ENCODE measurements around the gene TMEM119. TPM values are rescaled to one million over a fixed set of nuclear protein-coding genes. Genes with fewer than 3 reads are reported as not detected.

Gene TMEM119
- total and polyA plus RNA-seq, 2 of the 13 experiments (the other 11 are each of a cell fraction or from before 2014, with no cell fraction given) = not detected

- FAIRE-seq = no peak
- intact Hi-C loops (cut with micrococcal nuclease; ENCODE audit: unreplicated experiment) (no loop called here), in situ Hi-C loops (cut with HindIII; ENCODE audit: extremely low pct_ligation_motif_present, low pct_unique_long_range_greater_than_20kb) (no loop called here)
- DNase-seq (ENCODE audit: low spot score) = no peak
- TF ChIP-seq ESRRA (CRISPR knock-in tag; IDR thresholded peaks at IDR 0.05; ENCODE audit: low read depth) (no peak), THRA (CRISPR knock-in tag; IDR thresholded peaks at IDR 0.05; ENCODE audit: borderline replicate concordance) (no peak), CREB1 (IDR thresholded peaks at IDR 0.05) (peak; percentile 93), CREB1 (CRISPR knock-in tag; IDR thresholded peaks at IDR 0.05) (no peak), HNF4G (IDR thresholded peaks at IDR 0.05; ENCODE audit: borderline replicate concordance, low read depth, low read length) (no peak), HNF4G (CRISPR knock-in tag; IDR thresholded peaks at IDR 0.05; ENCODE audit: borderline replicate concordance, low read depth) (no peak), ZBED4 (CRISPR knock-in tag; IDR thresholded peaks at IDR 0.05; ENCODE audit: borderline replicate concordance) (no peak), ZBTB49 (CRISPR knock-in tag; IDR thresholded peaks at IDR 0.05; ENCODE audit: borderline replicate concordance) (no peak), ARHGAP35 (CRISPR knock-in tag; IDR thresholded peaks at IDR 0.05; ENCODE audit: borderline replicate concordance) (no peak), FUBP1 (CRISPR knock-in tag; IDR thresholded peaks at IDR 0.05; ENCODE audit: borderline replicate concordance) (no peak), ZNF20 (CRISPR knock-in tag; IDR thresholded peaks at IDR 0.05) (no peak)
- no peak for ATAC-seq
- H3K27me3 ChIP-seq (ENCODE audit: control insufficient read depth in 1 of 2, insufficient read depth in 2 of 2, low read length in 2 of 2) = peaks cover 2 to 7% of the 10 kb centered on the region in 2 experiments; a peak in 2 of 5 replicates
- H3K4me2 ChIP-seq (ENCODE audit: low read depth, low read length) = no peak overlapping the region
- CTCF ChIA-PET (ENCODE audit: low intra/inter-chr PET ratio, low total read pairs) = no interaction called here
- H4K20me1 ChIP-seq (ENCODE audit: insufficient read depth, low read length) = no peaks in the 10 kb centered on the region
- no peaks in the 10 kb centered on the region for H3K36me3 ChIP-seq (replicated peaks in 1 of 2; ENCODE audit: control insufficient read depth in 1 of 2, insufficient read depth in 2 of 2, low read length in 2 of 2)
- no peak overlapping the region for H3K9ac ChIP-seq (ENCODE audit: insufficient read depth, low read depth, low read length)
- no peaks in the 10 kb centered on the region for H3K4me1 ChIP-seq (ENCODE audit: insufficient read depth, low read length)
- no TSS peak for BruUV-seq (replicated peaks)
- H3K27ac ChIP-seq (ENCODE audit: extremely low read length, insufficient read depth, low read length) = no peak overlapping the region
- WGBS (ENCODE audit: low lambda C conversion rate) = 27% methylated on average over 2 of the region's 2 CpGs
- POLR2A ChIA-PET = no interaction called here
- H2AFZ ChIP-seq (ENCODE audit: low read length) = no peak overlapping the region
- no peak overlapping the region for H3K4me3 ChIP-seq (replicated peaks in 1 of 3; ENCODE audit: insufficient read depth in 1 of 3, low read depth in 2 of 3, low read length in 3 of 3)
- no peaks in the 10 kb centered on the region for H3K9me3 ChIP-seq (ENCODE audit: low read length)
- no peaks in the 10 kb centered on the region for H3K79me2 ChIP-seq (ENCODE audit: insufficient read depth, low read length)
Measured at GRCh38 chr12:108578264-108578663, 19.6 kb downstream of the TMEM119 start.
